Neural progenitor cell (in vitro differentiated cells): ENCODE measurements around the gene SNURF.

Source experiments
- EZH2 ChIP-seq: fragments of 200-600 bp; sonication (generic); IDR thresholded peaks from 2 replicates; pipeline ENCODE4 v1.6.1; 2017; ENCODE audit warnings: antibody characterized with exemption, mild to moderate bottlenecking, moderate library complexity
- TF ChIP-seq, protein P1 (sequence below): fragments of 200-600 bp; sonication (generic); IDR thresholded peaks from 2 replicates; pipeline ENCODE4 v1.5.1; 2017; ENCODE audit warnings: antibody characterized with exemption, mild to moderate bottlenecking

DNA sequence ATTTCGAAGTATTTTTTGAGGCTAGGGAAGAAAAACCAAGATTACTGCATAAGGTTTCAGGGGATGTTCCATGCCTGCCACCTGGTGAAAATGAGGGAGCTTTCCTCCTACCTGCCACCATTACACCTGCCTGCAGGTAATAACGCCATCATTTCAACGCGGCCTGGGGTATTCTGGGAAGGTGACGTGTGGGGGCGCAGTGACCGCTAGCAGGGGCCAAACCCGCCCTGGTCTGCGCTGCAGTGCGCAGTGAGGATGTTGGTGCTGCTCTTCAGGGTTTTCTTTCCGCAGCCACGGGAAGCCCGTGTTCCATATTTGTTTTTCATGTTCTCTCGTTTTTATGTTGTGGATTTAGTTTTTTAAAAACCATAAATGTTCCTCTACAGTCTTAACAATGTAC is 37.4 kb upstream of the SNURF start:
- TF ChIP-seq, protein P1, sequence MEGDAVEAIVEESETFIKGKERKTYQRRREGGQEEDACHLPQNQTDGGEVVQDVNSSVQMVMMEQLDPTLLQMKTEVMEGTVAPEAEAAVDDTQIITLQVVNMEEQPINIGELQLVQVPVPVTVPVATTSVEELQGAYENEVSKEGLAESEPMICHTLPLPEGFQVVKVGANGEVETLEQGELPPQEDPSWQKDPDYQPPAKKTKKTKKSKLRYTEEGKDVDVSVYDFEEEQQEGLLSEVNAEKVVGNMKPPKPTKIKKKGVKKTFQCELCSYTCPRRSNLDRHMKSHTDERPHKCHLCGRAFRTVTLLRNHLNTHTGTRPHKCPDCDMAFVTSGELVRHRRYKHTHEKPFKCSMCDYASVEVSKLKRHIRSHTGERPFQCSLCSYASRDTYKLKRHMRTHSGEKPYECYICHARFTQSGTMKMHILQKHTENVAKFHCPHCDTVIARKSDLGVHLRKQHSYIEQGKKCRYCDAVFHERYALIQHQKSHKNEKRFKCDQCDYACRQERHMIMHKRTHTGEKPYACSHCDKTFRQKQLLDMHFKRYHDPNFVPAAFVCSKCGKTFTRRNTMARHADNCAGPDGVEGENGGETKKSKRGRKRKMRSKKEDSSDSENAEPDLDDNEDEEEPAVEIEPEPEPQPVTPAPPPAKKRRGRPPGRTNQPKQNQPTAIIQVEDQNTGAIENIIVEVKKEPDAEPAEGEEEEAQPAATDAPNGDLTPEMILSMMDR: no peak
- TF ChIP-seq EZH2: no peak
